ENCODE results near the gene IQCM.

DNA sequence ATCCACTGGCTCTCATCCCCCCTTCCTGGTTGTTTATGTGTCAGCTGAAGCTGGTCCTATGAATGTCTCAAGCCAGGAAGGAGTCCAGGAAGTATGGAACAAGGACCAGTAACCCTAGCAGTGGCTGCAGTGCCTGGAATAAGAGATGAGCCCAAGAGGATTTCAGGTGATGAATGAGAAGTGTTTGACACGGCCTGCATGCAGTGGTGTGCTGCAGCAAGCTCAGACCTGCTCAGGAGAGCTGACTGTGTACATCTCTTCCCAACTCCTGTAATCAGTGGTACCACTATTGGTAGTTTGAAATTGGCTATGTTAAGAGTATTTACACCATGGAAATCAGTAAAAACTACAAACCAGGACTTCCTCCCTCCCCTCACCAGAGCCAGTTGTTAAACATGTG is 88.0 kb downstream of the IQCM start:
- no peak for TF ChIP-seq POLR2A (IDR thresholded peaks at IDR 0.05)
- TF ChIP-seq, protein P1, sequence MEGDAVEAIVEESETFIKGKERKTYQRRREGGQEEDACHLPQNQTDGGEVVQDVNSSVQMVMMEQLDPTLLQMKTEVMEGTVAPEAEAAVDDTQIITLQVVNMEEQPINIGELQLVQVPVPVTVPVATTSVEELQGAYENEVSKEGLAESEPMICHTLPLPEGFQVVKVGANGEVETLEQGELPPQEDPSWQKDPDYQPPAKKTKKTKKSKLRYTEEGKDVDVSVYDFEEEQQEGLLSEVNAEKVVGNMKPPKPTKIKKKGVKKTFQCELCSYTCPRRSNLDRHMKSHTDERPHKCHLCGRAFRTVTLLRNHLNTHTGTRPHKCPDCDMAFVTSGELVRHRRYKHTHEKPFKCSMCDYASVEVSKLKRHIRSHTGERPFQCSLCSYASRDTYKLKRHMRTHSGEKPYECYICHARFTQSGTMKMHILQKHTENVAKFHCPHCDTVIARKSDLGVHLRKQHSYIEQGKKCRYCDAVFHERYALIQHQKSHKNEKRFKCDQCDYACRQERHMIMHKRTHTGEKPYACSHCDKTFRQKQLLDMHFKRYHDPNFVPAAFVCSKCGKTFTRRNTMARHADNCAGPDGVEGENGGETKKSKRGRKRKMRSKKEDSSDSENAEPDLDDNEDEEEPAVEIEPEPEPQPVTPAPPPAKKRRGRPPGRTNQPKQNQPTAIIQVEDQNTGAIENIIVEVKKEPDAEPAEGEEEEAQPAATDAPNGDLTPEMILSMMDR (IDR thresholded peaks at IDR 0.05), result no peak
